Nephron progenitor cell (in vitro differentiated cells): ENCODE measurements around the gene TUBAL3.

Source experiments
- DNase-seq: peaks from one replicate; pipeline ENCODE4 v3.0.0; 2021
- H3K27ac Mint-ChIP-seq: 2 replicates; pipeline ENCODE4 v1.8.0; 2021; ENCODE audit warnings: mild to moderate bottlenecking, moderate library complexity, mixed read lengths
- H3K27me3 Mint-ChIP-seq: 2 replicates; pipeline ENCODE4 v1.8.0; 2021; ENCODE audit warnings: mild to moderate bottlenecking, low read depth, mixed read lengths; ENCODE audit not compliant: poor library complexity
- H3K36me3 Mint-ChIP-seq: 2 replicates; pipeline ENCODE4 v1.8.0; 2021; ENCODE audit warnings: low read depth, mixed read lengths
- H3K4me1 Mint-ChIP-seq: 2 replicates; pipeline ENCODE4 v1.8.0; 2021; ENCODE audit warnings: mixed read lengths
- H3K4me3 Mint-ChIP-seq: 2 replicates; pipeline ENCODE4 v1.8.0; 2021; ENCODE audit warnings: mild to moderate bottlenecking, moderate library complexity, mixed read lengths
- H3K9me3 Mint-ChIP-seq: 2 replicates; pipeline ENCODE4 v1.8.0; 2021; ENCODE audit warnings: mild to moderate bottlenecking, moderate library complexity, mixed read lengths
- CTCF ChIP-seq: fragments of 200-600 bp; sonication (generic); IDR thresholded peaks from 2 replicates; pipeline ENCODE4 v1.5.0; 2021; ENCODE audit warnings: antibody characterized with exemption

Gene TUBAL3

DNA sequence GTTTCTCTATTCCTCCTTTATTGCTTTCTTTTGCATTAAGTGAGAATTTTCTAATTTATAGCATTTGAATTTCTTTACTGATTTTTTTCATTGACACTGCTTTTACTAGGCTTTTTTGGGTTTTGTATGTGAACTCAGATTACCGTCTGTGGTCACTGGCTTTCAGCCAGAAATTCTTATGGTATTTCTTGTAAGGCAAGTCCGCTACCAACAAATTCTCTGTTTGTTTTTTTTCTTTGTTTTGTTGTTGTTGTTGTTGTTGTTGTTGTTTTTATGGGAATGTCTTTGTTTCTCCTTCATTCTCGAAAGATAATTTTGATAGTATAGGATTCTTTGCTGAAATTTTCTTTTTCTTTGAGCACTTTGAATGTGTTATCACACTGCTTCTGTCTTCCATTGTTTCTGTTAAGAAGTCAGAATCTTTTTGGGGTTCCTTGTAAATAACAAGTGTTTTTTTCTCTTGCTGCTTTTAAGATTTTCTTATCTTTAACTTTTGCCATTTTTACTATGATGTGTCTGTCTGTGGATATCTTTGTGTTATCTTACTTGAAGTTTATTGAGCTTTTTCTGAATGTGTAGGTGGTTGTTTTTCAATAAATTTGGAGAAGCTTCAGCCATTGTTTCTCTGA is 15.0 kb upstream of the TUBAL3 start:
- no peak for DNase-seq
- peaks cover 65% of the 10 kb centered on the region for H3K9me3 Mint-ChIP-seq

DNA sequence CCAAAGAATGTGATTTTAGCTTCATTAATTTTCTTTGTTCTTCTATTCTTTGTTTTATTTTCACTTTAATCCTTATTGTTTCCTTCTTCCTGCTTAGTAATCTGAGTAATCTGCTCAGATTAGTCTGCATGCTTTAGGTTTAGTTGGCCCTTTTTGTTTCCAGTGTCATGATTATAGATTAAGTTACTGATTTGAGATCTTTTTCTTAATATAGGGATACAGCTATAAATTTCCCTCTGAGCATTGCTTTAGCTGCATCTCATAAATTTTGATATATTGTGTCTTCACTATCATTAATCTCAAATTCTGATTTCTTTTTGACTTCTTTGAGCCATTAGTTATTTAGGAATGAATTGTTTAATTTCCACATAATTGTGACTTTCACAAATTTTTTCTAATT is 14.0 kb upstream of the TUBAL3 start:
- H3K27ac Mint-ChIP-seq: no peak overlapping the region
- no peaks in the 10 kb centered on the region for H3K36me3 Mint-ChIP-seq
- peaks cover 65% of the 10 kb centered on the region for H3K9me3 Mint-ChIP-seq
- no peak for DNase-seq
- H3K4me1 Mint-ChIP-seq: no peaks in the 10 kb centered on the region
- no peak overlapping the region for H3K4me3 Mint-ChIP-seq
- no peak for TF ChIP-seq CTCF
- H3K27me3 Mint-ChIP-seq: no peaks in the 10 kb centered on the region

More for the DNA sequence above, 15.0 kb upstream of the TUBAL3 start:
- no peak overlapping the region for H3K27ac Mint-ChIP-seq
- H3K36me3 Mint-ChIP-seq: no peaks in the 10 kb centered on the region
- no peaks in the 10 kb centered on the region for H3K27me3 Mint-ChIP-seq
- H3K4me3 Mint-ChIP-seq: no peak overlapping the region
- TF ChIP-seq CTCF: no peak
- H3K4me1 Mint-ChIP-seq: no peaks in the 10 kb centered on the region

- no peaks in the 10 kb centered on the region for H3K27me3 Mint-ChIP-seq
- TF ChIP-seq CTCF: no peak
- peaks cover 3% of the 10 kb centered on the region for H3K4me1 Mint-ChIP-seq
- H3K36me3 Mint-ChIP-seq: no peaks in the 10 kb centered on the region
- DNase-seq: no peak
- H3K9me3 Mint-ChIP-seq: peaks cover 61% of the 10 kb centered on the region
- H3K4me3 Mint-ChIP-seq: no peak overlapping the region
- no peak overlapping the region for H3K27ac Mint-ChIP-seq
Measured at GRCh38 chr10:5416981-5417380, 12.4 kb upstream of the TUBAL3 start.

DNA sequence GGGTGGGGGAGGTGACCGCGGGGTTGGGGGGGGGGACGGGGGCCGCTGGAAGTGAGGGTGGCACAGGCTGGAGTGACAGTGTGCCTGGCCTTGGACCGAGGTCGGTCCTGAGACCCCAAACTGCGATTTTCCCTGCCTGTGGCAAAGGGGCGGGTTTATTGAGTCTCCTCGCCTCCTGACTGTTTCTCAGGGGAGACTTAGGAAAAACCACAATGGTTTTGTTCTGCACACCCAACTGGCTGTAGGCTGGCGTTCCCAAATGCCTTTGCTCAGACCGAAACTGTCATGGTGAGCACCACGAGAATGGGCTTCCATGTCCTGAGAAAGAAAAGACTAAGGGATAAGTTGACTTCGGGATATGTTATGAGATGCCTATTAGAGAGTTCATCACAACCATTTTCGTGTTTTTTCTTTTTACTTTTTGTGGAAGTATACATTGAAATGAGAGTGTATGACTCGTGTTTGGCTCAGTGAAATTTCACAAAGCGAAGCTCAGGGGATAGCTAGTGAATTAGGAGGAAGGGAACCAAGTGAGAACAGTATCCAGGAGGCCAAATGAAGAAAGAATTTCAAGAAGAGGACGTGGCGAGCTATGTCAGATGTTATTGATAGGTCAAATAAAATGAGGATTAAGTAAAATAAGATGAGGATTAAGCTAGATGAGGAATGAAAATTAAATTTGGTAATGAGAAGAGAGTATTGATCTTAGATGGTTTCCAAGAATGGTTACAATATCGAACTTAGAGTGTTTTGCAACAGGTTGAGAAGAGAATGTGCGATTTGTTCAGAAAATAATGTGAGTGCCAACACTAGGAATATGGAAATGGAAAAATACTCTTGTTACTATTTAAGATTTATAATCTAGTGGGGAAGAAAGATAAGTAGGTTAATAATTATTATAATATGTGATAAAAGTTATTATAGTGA is 8.6 kb upstream of the TUBAL3 start:
- Mint-ChIP-seq H3K9me3 (peaks cover 42% of the 10 kb centered on the region), H3K4me3 (no peak overlapping the region), H3K27me3 (peaks cover 3% of the 10 kb centered on the region), H3K4me1 (peaks cover 4% of the 10 kb centered on the region), H3K36me3 (no peaks in the 10 kb centered on the region), H3K27ac (no peak overlapping the region)
- no peak for TF ChIP-seq CTCF
- no peak for DNase-seq

- no peak for TF ChIP-seq CTCF
- Mint-ChIP-seq H3K36me3 (no peaks in the 10 kb centered on the region), H3K27me3 (peaks cover 3% of the 10 kb centered on the region), H3K4me1 (peaks cover 4% of the 10 kb centered on the region), H3K9me3 (peaks cover 42% of the 10 kb centered on the region), H3K4me3 (no peak within 1 kb of the TSS), H3K27ac (no peak within 1 kb of the TSS)
- peak; percentile 93 for DNase-seq
Measured at GRCh38 chr10:5412277-5412941, 7.8 kb upstream of the TUBAL3 start, which contains the start of gene NET1. NET1 (plus strand) TSS chr10:5412557; CDS start chr10:5412693, 136 bp downstream.
